HEK293T (cell line): Measurements from ENCODE around the gene OSER1.

Source experiments
- FOXM1 ChIP-seq: fragments of 450-650 bp; IDR thresholded peaks from 2 replicates; pipeline ENCODE4 v1.6.1; 2017; ENCODE audit warnings: mild to moderate bottlenecking, borderline replicate concordance
- L3MBTL2 ChIP-seq: fragments of 450-650 bp; conservative IDR thresholded peaks from 2 replicates; pipeline ENCODE4 v1.6.1; 2016; ENCODE audit warnings: mild to moderate bottlenecking
- TARDBP ChIP-seq: fragments of 450-650 bp; IDR thresholded peaks from 2 replicates; pipeline ENCODE4 v1.6.1; 2016

GRCh38 chr20:44221368-44221954, 10.9 kb upstream of the OSER1 start:
- TF ChIP-seq TARDBP = no peak
- TF ChIP-seq FOXM1 = no peak
- TF ChIP-seq L3MBTL2 = no peak
